OCI-LY3 (cell line): Measurements from ENCODE around the gene TRA2B.

Experiments used
- CTCF ChIP-seq: fragments of 200-600, 300-600 bp; sonication (generic); IDR thresholded peaks from 2 replicates; pipeline ENCODE4 v1.5.1; 2014; ENCODE audit warnings: antibody characterized with exemption, low read length, low read depth
- EZH2phosphoT487 ChIP-seq: fragments of 200-600 bp; shearing (Covaris generic); IDR thresholded peaks from 2 replicates; pipeline ENCODE4 v1.6.1; 2018; ENCODE audit warnings: antibody characterized with exemption, mixed run types, low read depth

- TF ChIP-seq CTCF: no peak
- no peak for TF ChIP-seq EZH2phosphoT487
Observed at GRCh38 chr3:185900228-185900627, 37.6 kb downstream of the TRA2B start.
